GM15510 (cell line): ENCODE results near the gene TPI1.
A peak's percentile ranks its signal among the peaks of the same experiment; 100 is the strongest.

Source experiments
- POLR2A ChIP-seq: IDR thresholded peaks from 3 replicates; pipeline ENCODE4 v1.6.1; 2011; ENCODE audit warnings: borderline replicate concordance; ENCODE audit not compliant: insufficient read length; ENCODE audit errors: extremely low read depth

Gene TPI1

GRCh38 chr12:6914246-6914946 lies 47.1 kb downstream of the TPI1 start, which contains the start of gene ENO2:
Gene ENO2, plus strand, starts transcription at chr12:6914580. Its CDS starts 1,253 bp downstream, at chr12:6915833.
- peak; percentile 55 for TF ChIP-seq POLR2A

DNA sequence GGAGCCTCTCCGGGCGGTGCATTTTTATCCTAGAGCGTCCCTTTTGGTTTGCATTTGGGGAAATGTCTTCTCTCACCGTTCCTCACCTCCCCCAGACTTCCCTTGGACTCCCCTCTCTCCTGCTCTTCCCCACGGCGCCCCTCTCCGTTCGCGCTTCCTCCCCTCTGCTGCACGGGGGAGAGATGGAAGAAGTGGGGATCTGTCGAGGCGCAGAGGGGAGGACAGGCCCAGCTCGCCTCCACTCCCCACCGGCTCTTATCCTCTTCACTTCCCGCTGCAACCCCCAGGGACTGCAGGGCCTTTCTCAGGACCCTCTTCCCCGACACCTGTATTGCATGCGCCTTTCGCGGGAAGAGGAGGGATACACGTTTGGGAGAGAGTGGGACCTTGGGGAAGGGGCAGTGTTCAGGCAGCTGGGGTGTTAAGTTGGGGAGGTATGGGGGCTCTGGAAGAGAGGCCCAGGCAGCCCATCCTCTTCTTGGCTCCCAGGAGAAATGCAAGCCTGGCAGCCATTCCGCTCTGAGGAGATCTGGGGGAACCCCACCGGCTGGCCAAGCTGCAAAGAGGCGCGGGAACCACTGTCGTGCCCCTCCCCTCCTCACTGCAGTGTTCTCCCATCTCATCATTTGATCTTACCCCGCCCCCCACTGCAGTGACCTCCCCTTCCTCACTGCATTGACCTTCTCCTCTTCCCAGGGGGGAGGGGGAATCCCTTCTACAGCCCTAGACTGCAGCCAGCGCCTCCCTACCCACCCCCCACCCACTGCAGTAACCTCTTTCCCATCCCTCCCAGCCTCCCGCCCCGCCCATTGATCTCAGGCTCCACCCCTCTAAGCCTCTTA lies 47.8 kb downstream of the TPI1 start:
- TF ChIP-seq POLR2A: no peak

DNA sequence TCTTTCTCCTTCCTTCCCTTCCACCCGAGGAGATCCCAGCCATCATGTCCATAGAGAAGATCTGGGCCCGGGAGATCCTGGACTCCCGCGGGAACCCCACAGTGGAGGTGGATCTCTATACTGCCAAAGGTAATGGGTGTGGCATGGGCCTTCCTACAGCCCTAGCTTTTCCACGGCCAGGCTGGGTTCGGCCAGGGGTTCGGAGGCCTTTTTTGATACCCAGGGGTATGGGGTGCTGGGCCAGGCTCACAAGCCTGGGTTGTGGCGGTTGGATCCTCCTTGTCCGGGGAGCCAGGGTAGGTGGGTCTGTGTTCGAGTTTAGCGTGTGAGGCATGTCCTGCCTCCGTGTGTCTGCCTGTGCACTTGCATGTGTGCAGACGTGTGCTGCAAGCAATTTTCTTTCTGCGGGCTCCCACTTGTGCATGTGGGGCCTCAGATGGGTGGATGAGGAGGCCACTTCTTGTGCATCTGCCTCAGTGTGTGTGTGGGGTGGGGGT lies 48.5 kb downstream of the TPI1 start:
- no peak for TF ChIP-seq POLR2A

- TF ChIP-seq POLR2A: no peak
Observed at GRCh38 chr12:6916426-6917200, 49.3 kb downstream of the TPI1 start.

- TF ChIP-seq POLR2A: no peak
Observed at GRCh38 chr12:6917491-6918231, 50.3 kb downstream of the TPI1 start.

- no peak for TF ChIP-seq POLR2A
Observed at GRCh38 chr12:6919588-6919987, 52.3 kb downstream of the TPI1 start.
